ENCODE measurements around the gene TP73.

TP73 gene

GRCh38 chr1:3651930-3652547 lies at the start of gene TP73:
TSS of gene TP73 (plus strand) at chr1:3652516. CDS start at chr1:3682366, 29,850 bp downstream.
- DNase-seq (ENCODE audit: low read depth) = no peak

GRCh38 chr1:3603156-3603555 lies 49.2 kb upstream of the TP73 start:
- DNase-seq (ENCODE audit: low read depth) = no peak

DNA sequence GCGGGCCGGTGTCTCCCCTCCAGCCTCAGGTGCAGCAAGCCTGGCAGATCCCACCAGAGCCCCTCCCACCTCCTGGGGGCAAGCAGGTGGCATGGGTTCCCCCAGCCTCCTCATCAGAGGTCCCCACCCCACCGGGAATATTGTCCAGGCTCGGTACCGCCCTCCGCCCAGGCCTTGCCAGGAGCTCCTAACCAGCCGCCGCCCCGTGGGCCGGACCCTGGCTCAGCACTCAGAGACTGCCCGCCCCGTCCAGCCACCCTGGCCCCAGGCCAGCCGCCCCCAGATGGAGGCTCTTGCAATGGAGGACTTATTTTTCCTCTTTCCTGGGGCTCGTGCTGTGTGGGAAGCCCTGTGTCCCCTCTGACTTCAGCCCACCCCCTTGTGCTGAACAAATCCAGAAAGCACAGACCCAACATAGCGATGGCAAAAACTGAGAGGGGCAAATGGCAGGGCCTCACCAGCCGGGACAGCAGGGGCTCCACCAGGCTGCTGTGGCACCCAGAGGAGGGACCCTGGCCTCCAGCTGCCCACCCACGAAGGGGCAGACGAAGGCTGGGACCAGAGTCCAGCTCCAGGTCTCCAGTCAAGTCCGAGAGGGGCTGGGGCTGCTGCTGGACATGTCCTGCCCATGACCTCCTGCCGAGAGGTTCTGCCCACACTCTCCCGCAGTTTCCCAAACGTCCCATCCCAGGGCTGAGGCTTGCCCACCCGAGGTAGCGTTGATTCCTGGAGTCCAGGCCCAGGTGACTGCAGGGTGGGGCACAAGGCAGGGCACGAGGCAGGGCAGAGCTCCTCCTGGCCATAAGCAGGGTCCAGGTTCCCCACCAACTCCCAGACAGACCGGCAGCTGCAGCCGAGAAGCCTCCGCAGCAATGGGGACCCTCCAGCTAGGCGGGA lies 48.5 kb upstream of the TP73 start:
- DNase-seq (ENCODE audit: low read depth) = no peak

GRCh38 chr1:3604468-3604974 lies 47.8 kb upstream of the TP73 start:
- DNase-seq (ENCODE audit: low read depth) = no peak

- no peak for DNase-seq (ENCODE audit: low read depth)
Observed at GRCh38 chr1:3604997-3605823, 47.1 kb upstream of the TP73 start.

DNA sequence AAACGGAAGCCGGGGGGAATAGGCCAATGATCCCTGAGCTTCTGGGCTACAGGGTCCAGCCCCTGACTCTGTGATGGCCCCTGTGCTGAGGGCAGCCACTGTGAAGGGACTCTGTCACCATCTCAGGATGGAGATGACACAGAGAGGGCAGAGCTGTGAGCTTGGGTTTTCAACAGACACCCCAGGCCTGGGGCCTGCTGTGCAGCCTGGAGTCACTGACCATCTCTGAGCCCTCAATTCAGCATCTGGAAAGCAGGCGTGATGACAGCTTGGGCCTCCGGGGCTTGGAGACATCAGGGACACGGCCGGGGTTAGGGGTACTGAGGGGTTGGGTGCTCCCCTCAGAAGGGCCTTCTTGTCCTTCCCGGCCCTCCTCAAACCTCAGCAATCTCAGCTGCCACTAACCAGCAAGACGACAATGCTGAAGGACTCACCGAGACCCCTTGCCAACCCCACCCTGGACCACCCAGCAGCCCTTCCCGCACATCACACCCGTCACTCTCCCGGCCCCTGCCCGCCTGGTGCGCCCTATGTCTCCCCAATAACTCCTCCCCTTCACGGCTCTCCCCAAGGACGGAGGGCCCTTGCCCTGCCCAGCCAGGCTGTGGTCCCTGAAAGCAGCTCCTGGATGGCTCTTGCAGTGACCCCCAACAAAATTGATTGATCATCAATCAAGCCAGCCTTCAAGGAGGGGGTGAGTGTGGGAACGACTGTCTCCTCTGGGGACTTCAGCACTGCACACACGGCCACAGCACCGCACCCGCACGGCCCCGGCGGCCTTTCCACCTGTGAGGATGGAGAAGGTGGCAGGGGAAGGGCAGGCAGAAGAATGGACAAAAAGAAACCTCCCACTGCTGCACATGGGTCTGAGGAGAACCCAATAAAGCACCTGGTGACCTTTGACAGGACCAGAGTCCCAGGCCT lies 45.3 kb upstream of the TP73 start:
- DNase-seq (ENCODE audit: low read depth) = no peak

- no peak for DNase-seq (ENCODE audit: low read depth)
Observed at GRCh38 chr1:3607703-3608065, 44.6 kb upstream of the TP73 start.

- DNase-seq (ENCODE audit: low read depth) = no peak
Observed at GRCh38 chr1:3608154-3608553, 44.2 kb upstream of the TP73 start.

DNA sequence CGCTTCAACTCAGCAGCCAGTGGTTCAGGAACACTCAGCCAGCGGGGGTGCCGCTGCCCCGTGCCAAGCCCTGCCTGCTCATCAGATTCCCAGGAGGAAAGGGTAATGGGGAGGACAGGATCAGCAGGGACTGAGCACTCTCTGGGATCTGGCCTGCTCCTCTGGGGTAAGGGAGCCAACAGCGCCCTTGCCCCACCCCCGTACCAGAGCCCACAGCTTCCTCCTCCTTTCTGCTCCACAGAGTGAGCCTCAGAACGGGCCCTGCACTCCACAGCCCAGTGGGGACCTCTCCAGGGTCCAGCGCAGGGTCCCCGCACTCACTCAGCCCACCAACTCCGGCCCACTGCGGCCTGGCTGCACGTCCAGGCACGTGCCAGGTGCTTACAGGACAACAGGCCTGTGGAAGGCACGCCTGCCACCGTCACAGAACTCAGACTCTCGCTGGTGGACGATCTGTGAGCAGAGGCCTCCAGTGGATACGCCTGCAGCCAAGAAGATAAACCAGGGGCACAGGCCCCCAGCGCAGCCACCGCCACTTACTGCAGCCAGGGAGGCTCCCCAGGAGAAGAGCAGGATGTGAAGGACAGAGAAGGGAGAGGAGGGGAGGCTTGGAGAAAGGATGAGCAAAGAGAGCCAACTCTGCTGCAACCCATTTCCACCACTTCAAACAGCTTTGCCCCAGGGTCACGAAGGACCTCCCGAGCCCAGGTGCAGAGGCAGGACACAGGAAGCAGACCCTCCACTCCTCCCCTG lies 43.1 kb upstream of the TP73 start:
- no peak for DNase-seq (ENCODE audit: low read depth)

DNA sequence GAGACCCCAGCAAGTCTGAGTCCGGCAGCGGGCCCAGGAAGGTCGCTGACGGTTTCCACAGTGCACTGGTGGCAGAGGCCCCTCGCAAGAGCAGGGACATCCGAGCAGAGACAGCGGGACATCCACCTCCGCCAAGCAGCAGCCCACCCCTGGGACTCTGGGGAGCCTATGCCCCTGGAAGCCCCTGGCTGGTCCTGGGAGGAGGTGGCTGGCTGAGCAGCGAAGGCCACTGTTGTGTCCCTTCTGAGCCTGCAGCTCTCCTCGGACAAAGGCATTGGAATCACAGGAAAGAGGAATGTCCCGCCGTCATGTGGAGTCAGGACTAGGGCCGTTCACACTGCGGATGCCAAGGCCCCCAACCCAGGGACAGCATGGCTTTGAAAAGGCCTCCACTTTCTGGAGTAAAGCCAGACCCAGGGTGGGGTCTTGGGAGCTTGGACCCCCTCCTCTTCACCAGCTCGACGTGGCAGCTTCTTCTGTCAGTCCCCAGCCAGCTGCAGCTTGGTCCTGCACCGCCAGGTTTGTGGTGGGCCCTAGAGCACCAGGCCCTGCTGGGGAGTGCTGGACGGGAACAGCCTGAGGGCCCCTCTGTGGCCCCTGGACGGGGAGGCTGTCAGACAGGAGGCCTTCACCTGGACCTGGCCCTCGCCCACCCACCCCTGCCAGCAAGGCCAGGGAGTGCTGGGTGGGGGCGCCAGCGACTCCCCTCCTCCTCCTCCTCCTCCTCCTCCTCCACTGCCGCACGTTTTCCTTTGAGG lies 42.4 kb upstream of the TP73 start:
- no peak for DNase-seq (ENCODE audit: low read depth)

DNA sequence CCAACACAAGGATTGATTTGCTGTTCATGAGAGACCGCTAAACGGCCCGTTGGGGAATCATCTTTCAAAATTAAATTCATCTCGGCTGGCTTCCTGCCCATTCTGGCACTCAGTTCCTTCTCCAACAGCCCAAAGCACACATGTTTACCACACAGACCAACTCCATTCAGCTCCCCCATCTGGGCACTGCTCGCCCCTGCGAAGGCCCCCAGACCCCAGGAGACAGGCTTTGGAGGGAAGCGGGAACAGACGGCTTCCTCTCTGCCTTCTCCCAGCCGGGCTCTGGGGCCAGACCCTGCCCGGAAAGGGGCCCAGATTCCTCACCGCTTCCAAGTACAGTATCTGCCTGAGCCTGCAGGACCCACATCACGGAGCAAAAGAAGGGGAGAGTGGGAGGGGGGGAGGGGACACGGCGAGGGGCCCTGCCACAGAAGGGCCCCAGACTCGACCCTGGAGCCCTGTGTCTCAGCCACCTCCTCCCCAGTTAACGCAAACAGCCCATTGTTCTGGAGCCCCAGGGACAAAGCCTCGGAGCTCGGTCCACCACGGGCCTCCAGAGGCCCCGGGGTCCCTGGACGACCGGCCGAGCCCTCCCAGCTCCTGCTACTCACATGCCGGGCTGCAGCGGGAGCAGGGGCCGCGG lies 41.7 kb upstream of the TP73 start:
- no peak for DNase-seq (ENCODE audit: low read depth)

GRCh38 chr1:3611170-3612019 lies 40.9 kb upstream of the TP73 start, which contains the start of gene MEGF6:
TSS of gene MEGF6 (minus strand) at chr1:3611508. CDS start at chr1:3611268, 240 bp downstream.
- no peak for DNase-seq (ENCODE audit: low read depth)

- no peak for DNase-seq (ENCODE audit: low read depth)
Observed at GRCh38 chr1:3612123-3612522, 40.2 kb upstream of the TP73 start.

DNA sequence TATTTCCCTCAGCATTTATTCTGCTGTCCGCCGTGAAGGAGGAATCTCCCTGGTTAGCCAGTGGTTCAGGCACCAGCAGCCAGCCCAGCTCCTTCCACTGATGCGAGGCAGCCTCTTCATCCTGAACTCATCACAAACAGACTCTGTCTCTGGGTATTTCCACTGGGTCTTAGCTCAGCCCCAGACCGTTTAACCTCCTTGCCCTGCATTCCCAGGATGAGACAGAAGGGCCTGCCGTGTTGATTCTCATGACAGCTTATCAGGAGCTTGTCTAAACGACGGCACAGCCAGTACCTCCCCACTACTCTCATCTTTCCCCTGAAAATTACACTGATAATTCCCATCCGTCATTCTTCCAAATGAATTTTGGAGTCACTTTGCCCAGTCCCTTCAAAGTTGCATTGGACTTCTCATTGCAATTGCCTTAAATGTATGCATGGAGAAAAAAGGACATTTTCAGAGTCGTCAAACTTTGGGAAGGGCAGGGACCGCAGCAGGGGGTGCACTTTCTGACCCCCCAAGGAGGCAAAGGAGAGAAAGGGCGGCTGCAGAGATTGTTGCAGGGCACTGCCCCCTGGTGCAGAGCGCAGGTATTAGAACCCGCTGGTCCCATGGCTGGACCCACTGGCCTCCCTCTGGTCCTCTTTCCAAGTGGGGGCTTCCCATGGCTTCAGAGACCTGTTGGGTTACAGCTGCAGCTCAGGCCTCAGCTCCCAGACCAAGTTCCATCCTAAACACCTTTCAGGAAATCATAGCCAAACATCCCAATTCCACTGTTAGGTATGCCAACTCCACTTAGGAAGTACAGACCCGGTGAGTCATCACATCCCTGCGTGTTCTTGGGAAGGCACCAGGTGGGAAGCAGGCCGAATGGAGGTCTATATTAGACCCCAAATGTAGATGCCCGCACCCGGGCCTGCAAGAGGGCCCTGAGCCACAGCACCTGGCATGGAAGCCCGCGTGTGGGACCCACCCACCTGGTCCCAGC lies 37.3 kb upstream of the TP73 start:
- DNase-seq (ENCODE audit: low read depth) = no peak

GRCh38 chr1:3616861-3617260 lies 35.5 kb upstream of the TP73 start:
- no peak for DNase-seq (ENCODE audit: low read depth)

GRCh38 chr1:3617806-3618345 lies 34.4 kb upstream of the TP73 start:
- no peak for DNase-seq (ENCODE audit: low read depth)

- DNase-seq (ENCODE audit: low read depth) = no peak
Observed at GRCh38 chr1:3618531-3618880, 33.8 kb upstream of the TP73 start.
